Nephron progenitor cell (in vitro differentiated cells): ENCODE data around the gene TRIM40.

Experiments used
- DNase-seq: peaks from one replicate; pipeline ENCODE4 v3.0.0; 2021
- H3K27ac Mint-ChIP-seq: 2 replicates; pipeline ENCODE4 v1.8.0; 2021; ENCODE audit warnings: mild to moderate bottlenecking, moderate library complexity, mixed read lengths
- H3K27me3 Mint-ChIP-seq: 2 replicates; pipeline ENCODE4 v1.8.0; 2021; ENCODE audit warnings: mild to moderate bottlenecking, low read depth, mixed read lengths; ENCODE audit not compliant: poor library complexity
- H3K36me3 Mint-ChIP-seq: 2 replicates; pipeline ENCODE4 v1.8.0; 2021; ENCODE audit warnings: low read depth, mixed read lengths
- H3K4me1 Mint-ChIP-seq: 2 replicates; pipeline ENCODE4 v1.8.0; 2021; ENCODE audit warnings: mixed read lengths
- H3K4me3 Mint-ChIP-seq: 2 replicates; pipeline ENCODE4 v1.8.0; 2021; ENCODE audit warnings: mild to moderate bottlenecking, moderate library complexity, mixed read lengths
- H3K9me3 Mint-ChIP-seq: 2 replicates; pipeline ENCODE4 v1.8.0; 2021; ENCODE audit warnings: mild to moderate bottlenecking, moderate library complexity, mixed read lengths
- CTCF ChIP-seq: fragments of 200-600 bp; sonication (generic); IDR thresholded peaks from 2 replicates; pipeline ENCODE4 v1.5.0; 2021; ENCODE audit warnings: antibody characterized with exemption

The TRIM40 gene

GRCh38 chr6:30169658-30170614, 34.0 kb downstream of the TRIM40 start:
- Mint-ChIP-seq H3K36me3 (no peaks in the 10 kb centered on the region), H3K27me3 (peaks cover 75% of the 10 kb centered on the region), H3K4me3 (no peak overlapping the region), H3K4me1 (no peaks in the 10 kb centered on the region), H3K27ac (no peak overlapping the region), H3K9me3 (no peaks in the 10 kb centered on the region)
- TF ChIP-seq CTCF: peak; percentile 71
- no peak for DNase-seq

DNA sequence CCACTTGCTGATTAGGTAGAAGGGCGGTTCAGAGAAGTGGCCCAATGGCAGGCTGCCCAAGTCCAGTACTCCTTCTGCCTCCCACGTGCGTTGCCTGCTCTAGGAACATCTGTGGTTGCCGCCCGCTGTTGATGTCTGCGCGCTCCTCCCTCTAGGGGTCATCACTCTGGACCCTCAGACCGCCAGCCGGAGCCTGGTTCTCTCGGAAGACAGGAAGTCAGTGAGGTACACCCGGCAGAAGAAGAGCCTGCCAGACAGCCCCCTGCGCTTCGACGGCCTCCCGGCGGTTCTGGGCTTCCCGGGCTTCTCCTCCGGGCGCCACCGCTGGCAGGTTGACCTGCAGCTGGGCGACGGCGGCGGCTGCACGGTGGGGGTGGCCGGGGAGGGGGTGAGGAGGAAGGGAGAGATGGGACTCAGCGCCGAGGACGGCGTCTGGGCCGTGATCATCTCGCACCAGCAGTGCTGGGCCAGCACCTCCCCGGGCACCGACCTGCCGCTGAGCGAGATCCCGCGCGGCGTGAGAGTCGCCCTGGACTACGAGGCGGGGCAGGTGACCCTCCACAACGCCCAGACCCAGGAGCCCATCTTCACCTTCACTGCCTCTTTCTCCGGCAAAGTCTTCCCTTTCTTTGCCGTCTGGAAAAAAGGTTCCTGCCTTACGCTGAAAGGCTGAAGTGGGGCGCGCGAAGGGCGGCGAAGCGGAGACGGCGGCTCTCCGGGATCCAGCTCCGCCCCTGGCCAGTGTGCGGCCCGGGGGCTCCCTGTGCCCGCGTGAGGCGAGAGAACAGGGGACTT, 35.9 kb downstream of the TRIM40 start:
- Mint-ChIP-seq H3K27ac (no peak overlapping the region), H3K9me3 (no peaks in the 10 kb centered on the region), H3K36me3 (no peaks in the 10 kb centered on the region), H3K4me3 (peak overlapping the region; percentile 73), H3K4me1 (no peaks in the 10 kb centered on the region), H3K27me3 (peaks cover 89% of the 10 kb centered on the region)
- TF ChIP-seq CTCF: no peak
- DNase-seq: peak; percentile 71

- Mint-ChIP-seq H3K9me3 (no peaks in the 10 kb centered on the region), H3K27ac (no peak overlapping the region), H3K27me3 (peaks cover 94% of the 10 kb centered on the region), H3K4me1 (no peaks in the 10 kb centered on the region), H3K4me3 (peak overlapping the region; percentile 35), H3K36me3 (no peaks in the 10 kb centered on the region)
- DNase-seq: no peak
- no peak for TF ChIP-seq CTCF
Observed at GRCh38 chr6:30172681-30173080, 36.7 kb downstream of the TRIM40 start.

DNA sequence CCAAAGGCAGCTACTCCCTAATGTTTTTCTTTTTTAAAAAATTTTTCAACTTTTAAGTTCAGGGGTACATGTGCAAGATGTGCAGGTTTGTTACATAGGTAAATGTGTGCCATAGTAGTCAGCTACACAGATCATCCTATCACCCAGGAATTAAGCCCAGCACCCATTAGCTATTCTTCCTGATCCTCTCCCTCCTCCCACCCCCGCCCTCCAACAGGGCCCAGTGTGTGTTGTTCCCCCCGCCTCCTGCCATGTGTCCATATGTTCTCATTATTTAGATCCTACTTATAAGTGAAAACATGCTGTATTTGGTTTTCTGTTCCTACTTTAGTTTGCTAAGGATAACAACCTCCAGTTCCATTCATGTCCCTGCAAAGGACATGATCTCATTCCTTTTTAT, 39.8 kb downstream of the TRIM40 start:
- DNase-seq: no peak
- Mint-ChIP-seq H3K36me3 (peaks cover 1% of the 10 kb centered on the region), H3K4me1 (no peaks in the 10 kb centered on the region), H3K4me3 (no peak overlapping the region), H3K27me3 (peaks cover 84% of the 10 kb centered on the region), H3K9me3 (peaks cover 17% of the 10 kb centered on the region), H3K27ac (no peak overlapping the region)
- TF ChIP-seq CTCF: no peak

DNA sequence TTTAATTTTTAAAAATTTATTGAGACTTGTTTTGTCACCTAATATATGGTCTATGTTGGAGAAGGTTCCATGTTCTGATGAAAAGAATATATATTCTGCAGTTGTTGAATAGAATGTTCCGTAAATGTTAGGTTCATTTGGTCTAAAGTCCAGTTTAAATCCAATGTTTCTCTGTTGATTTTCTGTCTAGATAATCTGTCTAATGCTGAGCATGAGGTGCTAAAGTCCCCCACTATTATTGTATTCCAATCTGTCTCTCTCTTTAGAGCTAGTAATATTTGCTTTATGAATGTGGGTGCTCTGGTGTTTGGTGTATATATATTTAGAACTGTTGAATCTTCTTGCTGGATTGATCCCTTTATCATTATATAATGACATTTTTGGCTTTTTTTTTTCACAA, 42.9 kb downstream of the TRIM40 start:
- H3K4me3 Mint-ChIP-seq: no peak overlapping the region
- H3K27ac Mint-ChIP-seq: no peak overlapping the region
- H3K9me3 Mint-ChIP-seq: peaks cover 25% of the 10 kb centered on the region
- H3K36me3 Mint-ChIP-seq: peaks cover 4% of the 10 kb centered on the region
- peaks cover 53% of the 10 kb centered on the region for H3K27me3 Mint-ChIP-seq
- no peaks in the 10 kb centered on the region for H3K4me1 Mint-ChIP-seq
- no peak for TF ChIP-seq CTCF
- no peak for DNase-seq
